ENCODE results near the gene NXPE4.
"Not testable (repeated sequence)": the region's sequence is repeated elsewhere in the genome, so short reads cannot be mapped to it uniquely, and the experiment has no call there.

Gene NXPE4

DNA sequence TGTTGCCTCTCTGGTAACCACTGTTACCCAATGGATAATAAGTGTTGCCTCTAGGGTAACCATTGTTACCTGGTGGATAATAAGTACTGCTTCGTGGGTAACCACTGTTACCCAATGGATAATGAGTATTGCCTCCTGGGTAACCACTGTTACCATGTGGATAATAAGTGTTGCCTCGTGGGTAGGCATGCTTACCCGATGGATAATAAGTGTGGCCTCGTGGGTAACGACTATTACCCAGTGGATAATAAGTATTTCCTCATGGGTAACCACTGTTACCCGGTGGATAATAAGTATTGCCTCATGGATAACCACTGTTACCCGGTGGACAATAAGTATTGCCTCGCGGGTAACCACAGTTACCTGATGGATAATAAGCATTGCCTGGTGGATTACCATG is 13.8 kb upstream of the NXPE4 start:
- DNase-seq, result no peak

DNA sequence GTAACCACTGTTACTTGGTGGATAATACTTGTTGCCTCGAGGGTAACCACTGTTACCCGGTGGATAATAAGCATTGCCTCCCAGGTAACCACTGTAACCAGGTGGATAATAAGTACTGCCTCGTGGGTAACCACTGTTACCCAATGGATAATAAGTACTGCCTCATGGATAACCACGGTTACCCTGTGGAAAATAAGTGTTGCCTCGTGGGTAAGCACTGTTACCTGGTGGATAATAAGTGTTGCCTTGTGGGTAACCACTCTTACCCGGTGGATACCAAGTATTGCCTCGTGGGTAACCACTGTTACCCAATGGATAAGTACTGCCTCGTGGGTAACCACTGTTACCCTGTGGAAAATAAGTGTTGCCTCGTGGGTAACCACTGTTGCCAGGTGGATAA is 13.0 kb upstream of the NXPE4 start:
- DNase-seq, result not testable (repeated sequence)

DNA sequence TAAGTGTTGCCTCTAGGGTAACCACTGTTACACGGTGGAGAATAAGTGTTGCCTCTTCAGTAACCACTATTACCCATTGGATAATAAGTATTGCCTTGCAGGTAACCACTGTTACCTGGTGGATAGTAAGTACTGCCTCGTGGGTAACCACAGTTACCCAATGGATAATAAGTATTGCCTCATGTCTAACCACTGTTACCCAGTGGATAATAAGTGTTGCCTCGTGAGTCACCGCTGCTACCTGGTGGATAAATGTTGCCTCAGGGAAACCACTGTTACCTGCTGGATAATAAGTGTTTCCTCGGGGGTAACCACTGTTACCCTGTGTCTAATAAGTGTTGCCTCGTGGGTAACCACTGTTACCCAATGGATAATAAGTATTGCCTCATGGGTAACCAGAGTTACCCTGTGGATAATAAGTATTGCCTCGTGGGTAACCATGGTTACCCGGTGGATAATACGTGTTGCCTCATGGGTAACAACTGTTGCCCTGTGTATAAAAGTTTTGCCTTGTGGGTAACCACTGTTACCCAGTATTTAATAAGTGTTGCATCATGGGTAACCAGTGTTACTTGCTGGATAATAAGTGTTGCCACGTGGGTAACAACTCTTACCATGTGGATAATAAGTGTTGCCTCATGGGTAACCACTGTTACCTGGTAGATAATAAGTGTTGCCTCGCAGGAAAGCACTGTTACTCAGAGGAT is 12.3 kb upstream of the NXPE4 start:
- no peak for DNase-seq

DNA sequence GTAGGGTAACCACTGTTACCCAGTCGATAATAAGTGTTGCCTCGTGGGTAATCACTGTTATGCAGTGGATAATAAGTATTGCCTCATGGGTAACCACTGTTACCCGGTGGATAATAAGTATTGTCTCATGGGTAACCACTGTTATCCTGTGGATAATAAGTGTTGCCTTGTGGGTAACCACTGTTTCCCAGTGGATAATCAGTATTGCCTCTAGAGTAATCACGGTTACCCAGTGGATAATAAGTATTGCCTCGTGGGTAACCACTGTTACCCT is 11.2 kb upstream of the NXPE4 start:
- not testable (repeated sequence) for DNase-seq

DNA sequence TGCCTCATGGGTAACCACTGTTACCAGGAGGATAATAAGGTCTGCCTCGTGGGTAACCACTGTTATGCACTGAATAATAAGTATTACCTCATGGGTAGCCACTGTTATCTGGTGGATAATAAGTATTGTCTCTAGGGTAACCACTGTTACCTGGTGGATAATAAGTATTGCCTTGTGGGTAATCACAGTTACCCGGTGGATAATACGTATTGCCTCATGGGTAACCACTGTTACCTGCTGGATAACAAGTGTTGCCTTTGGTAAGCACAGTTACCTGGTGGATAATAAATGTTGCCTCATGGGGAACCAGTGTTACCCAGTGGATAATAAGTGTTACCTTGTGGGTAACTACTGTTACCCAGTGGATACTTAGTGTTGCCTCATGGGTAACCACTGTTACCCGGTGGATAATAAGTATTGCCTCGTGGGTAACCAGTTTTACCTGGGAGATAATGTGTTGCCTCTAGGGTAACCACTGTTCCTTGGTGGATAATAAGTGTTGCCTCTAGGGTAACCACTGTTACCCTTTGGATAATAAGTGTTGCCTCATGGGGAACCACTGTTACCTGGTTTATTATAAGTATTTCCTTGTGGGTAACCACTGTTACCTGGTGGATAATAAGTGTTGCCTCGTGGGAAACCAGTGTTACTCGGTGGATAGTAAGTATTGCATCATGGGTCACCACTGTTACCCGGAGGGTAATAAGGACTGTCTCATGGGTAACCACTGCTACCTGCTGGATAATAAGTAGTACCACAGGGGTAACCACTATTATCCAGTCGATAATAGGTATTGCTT is 10.6 kb upstream of the NXPE4 start:
- no peak for DNase-seq

DNA sequence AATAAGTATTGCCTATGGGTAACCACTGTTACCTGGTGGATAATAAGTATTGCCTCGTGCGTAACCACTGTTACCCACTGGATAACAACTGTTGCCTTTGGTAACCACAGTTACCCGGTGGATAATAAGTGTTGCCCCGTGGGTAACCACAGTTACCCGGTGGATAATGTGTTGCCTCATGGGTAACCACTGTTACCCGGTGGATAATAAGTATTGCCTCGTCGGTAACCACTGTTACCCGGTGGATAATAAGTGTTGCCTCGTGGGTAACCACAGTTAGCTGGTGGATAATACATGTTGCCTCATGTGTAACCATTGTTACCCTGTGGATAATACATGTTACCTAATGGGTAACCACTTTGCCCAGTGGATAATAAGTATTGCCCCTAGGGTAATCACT is 9.8 kb upstream of the NXPE4 start:
- DNase-seq, result no peak

DNA sequence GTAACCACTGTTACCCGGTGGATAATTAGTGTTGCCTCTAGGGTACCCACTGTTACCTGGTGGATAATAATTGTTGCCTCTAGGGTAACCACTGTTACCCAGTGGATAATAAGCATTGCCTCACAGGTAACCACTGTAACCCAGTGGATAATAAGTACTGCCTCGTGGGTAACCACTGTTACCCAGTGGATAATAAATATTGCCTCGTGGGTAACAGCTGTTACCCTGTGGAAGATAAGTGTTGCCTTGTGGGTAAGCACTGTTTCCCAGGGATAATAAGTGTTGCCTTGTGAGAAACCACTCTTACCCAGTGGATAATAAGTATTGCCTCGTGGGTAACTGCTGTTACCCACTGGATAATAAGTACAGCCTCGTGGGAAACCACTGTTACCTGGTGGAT is 9.3 kb upstream of the NXPE4 start:
- no peak for DNase-seq

DNA sequence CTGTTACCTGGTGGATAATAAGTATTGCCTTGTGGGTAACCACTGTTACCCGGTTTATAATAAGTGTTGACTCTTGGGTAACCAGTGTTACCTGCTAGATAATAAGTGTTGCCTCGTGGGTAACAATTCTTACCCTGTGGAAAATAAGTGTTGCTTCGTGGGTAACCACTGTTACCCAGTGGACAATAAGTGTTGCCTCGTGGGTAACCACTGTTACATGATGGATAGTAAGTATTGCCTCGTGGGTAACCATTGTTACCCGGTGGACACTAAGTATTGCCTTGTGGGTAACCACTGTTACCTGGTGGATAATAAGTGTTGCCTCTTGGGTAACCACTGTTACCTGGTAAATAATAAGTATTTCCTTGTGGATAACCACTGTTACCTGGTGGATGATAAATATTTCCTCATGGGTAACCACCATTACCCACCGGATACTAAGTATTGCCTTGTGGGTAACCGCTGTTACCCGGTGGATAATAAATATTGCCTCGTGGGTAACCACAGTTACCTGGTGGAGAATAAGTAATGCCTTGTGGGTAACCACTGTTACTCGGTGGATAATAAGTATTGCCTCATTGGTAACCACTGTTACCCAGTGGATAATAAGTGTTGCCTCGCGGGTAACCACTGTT is 8.7 kb upstream of the NXPE4 start:
- DNase-seq, result no peak

DNA sequence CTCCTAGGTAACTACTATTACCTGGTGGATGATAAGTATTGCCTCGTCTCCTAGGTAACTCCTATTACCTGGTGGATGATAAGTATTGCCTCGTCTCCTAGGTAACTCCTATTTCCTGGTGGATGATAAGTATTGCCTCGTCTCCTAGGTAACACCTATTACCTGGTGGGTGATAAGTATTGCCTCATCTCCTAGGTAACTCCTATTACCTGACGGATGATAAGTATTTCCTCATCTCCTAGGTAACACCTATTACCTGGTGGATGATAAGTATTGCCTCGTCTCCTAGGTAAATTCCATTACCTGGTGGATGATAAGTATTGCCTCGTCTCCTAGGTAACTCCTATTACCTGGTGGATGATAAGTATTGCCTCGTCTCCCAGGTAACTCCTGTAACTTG is 7.6 kb upstream of the NXPE4 start:
- DNase-seq, result not testable (repeated sequence)

DNA sequence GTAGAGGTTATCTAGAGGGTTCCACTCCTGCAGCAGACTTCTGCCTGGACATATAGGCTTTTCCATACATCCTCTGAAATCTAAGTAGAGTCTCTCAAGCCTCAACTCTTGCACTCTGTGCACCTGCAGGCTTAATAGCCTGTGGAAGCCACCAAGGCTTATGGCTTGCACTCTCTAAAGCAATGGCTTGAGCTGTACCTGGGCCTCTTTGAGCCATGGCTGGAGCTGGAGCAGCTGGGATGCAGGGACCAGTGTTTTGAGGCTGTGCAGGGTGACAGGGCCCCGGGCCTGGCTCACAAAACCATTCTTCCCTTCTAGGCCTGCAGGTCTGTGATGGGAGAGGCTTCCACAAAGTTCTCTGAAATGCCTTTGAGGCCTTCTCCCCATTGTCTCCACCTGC is 2.9 kb upstream of the NXPE4 start:
- DNase-seq, result no peak

DNA sequence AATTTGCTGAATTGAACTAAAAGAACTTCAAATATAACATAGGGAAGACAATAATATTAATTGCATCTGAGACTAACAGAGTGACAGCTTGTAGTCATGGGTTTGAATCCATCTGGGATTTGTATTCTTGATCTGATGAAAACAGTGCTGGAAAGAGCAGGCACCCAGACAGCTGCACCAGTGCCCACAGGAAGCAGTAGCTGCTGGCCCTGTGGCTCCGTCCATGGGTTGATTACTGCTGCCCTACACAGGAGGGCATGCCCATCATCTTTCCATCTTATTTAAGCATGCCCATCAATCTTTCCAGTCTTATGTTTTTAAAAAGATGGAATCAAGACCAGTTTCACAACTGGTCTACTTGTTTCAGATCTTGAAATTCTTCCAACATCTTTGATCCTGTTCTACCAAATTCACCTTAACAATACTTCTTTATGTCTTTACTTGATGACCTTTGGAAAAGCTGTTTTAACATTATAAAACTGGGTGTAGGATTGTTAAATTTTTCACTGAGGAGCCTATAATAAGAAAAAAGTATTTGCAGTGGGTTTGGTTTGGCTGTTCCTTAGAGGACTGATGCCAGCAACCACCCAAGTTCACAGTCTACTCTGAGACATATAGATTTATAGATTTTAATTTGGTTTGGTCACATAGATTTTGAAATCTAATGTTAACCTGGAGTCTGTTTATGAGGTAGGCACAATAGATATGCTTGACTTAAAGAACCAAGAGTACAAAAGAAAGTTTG is 761 bp upstream of the NXPE4 start:
- DNase-seq, result no peak

DNA sequence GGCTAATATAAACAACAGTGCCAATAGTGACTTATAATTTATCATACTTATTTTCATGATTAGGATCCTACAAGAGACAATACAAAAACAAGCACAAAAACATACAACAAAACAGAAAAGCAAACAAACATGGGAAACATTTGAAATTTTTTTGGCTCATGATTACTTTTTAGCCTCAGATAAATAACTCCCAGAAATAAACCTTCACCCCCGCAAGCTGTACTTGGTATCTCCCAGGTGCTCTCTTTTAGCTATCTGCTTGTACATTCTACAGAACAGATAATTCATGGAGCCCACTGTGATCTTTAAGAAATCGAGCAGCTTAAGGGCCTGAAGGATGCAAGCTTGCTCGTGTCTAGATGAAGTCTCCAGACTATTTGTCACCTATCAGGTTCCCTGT is 883 bp downstream of the NXPE4 start:
- no peak for DNase-seq

DNA sequence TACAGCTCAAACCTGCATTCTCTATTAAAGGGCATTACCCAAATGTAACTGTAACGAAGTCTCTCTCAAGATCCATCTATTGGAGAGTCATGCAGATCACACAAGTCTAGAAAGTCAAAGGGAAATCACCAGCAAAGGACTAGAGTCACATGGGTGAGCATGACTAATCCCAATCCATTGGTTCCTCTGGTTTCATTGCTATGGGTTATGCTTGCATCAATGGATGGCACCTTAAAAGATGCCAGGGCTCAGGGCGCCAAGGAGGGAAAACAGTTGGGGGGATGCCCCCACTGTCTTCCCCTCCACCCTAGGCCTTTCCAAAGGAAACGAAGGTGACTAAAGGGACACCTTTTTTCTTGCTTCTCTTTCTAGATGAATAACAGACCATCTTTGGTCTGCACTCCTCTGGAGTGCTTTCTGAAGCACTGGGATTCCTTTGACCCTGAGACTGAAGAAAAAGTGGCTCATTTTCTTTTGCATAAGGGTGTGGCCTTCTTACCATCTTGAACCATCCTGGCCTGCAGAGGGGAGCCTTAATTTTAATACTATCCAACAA is 8.1 kb downstream of the NXPE4 start:
- no peak for DNase-seq

DNA sequence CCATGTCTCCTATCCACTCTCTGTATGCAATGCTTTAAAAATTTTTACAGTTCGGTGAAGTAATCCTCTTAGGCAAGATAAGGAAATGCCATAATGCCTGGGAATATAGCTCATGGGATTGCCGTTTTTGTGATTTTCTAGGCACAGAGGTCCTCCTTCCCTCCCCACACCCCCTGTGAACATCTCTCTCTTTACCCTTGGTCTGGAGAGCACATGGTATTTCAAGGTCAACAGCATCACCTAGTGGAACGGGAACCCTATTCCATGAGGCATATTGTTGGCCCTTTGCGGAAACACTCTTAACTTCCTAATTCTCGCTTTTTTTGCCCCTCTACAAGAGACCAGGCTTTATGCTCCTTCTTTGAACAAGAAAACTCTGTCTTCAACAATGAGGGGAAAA is 8.8 kb downstream of the NXPE4 start:
- peak; percentile 2 for DNase-seq

DNA sequence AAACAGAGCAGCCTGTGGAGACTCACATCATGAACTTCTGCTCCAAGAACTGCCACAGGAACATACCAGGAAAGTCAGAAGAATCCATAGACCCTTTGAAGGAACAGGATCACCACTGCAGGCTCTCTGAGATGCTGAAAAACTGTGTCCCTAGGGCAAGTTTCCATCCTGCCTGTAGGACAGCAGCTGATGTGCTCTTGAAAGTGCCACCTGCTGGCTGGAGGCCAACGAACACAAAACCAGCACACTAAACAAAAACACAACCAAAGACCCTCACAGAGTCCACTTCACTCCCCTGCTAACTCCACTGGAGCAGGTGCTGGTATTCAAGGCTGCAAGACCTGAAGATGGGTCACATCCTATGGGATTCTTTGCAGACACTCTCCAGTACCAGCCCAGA is 23.9 kb downstream of the NXPE4 start:
- no peak for DNase-seq

DNA sequence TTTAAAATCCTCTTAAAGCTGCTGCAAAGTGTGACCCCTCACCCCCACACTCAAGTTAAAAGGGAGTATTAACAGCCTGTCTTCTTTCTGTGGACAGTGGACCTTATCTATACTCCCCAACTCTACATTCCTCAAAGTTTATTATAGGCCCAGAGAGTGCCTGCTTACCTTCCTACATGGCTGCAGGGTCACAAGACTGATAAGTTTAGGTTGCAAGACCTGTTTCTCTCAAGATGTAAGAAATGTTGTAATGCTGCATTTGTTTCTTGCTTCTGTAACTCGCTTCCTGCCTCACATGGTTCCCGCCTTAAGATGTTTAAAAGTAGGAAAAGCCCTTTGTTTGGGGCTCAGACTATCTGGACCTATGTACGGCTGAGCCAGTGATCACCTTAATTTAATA is 25.8 kb downstream of the NXPE4 start:
- DNase-seq, result no peak

DNA sequence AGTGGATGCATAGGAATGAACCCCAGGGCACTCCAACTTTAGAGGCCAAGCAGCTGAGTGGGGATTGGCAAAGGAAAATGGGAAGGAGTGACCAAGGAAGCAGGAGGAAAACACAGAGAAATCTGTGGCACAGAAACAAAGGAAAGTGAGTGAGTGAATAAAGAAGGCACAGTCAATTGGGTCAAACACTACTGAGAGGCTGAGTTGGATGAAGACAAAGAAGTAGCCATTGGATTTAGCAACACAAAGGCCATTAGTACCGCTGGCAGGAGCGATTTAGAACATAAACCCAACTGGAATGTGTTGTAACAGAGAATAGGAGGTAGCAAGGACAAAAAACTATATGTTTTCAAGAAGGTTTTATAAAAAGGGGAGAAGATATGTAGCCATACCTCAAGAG is 29.3 kb downstream of the NXPE4 start:
- DNase-seq, result no peak

DNA sequence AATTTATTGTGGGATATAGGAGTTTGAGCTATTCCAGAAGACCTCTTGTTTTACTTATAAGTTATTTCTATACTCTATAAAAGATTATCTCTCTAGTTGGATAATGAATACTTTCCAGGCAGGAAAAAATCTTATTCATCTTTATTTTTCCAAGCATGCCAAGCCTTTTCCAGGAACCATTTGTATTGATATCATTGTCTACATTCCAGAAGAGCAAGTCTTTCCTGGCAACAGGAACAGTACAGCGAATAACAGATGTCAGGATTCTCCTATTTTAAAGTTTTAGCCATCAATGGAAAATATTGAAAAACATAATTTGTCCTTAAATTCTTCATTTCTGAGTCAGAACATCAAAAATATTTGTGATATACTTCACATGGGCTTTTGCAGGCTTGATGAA is 30.8 kb downstream of the NXPE4 start:
- no peak for DNase-seq

DNA sequence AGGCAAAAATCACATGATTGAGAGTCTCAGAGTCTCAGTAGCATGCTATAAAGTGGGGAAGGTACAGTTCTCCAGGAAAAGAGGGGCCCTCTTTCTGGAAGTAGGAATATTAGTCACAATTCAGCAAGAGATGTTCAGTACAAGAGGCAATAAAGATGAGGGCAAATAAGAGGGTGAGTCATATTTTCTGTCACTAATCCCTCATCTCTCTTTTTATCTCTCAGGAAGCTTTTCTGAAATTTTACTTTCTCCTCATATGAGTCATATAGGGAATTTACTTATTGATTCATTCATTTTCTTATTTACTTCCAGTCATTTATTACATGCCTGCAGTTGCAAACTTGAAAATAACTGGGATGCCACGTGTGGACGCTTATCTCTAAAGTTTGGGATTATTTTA is 32.5 kb downstream of the NXPE4 start:
- no peak for DNase-seq

DNA sequence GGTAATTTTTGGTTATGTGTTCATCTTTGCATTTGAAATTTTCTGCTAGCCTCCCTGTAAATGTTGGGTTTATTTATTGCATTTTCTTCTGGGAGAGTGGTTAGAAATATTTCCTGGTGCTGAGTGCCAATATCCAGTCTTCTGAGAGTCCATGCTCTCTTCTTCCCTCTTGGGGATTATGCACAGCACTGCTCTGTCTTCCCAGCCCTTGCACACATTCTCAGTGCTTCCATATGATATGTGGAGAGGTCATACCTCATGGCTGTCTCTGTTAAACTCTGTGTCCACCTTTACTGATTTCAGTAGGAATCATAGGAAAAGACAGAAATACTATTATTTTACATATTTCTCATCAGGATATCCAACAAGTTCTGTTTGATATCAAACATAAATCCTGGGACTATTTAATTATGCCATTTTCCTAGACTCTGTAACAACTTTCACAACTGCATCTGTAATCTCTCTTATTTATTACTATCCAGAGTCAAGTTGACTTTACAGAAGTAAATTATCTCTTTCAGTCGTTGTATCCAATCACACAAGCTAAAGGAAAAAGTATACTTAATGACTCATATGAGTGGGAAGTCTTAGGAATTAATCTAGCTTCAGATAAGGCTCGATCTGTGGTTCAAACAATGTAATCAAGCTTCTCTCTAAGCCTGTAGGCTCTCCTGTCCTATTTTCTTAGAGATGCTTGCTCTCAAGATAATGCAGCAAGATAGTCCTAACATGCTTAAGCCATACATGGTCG is 33.2 kb downstream of the NXPE4 start:
- no peak for DNase-seq

DNA sequence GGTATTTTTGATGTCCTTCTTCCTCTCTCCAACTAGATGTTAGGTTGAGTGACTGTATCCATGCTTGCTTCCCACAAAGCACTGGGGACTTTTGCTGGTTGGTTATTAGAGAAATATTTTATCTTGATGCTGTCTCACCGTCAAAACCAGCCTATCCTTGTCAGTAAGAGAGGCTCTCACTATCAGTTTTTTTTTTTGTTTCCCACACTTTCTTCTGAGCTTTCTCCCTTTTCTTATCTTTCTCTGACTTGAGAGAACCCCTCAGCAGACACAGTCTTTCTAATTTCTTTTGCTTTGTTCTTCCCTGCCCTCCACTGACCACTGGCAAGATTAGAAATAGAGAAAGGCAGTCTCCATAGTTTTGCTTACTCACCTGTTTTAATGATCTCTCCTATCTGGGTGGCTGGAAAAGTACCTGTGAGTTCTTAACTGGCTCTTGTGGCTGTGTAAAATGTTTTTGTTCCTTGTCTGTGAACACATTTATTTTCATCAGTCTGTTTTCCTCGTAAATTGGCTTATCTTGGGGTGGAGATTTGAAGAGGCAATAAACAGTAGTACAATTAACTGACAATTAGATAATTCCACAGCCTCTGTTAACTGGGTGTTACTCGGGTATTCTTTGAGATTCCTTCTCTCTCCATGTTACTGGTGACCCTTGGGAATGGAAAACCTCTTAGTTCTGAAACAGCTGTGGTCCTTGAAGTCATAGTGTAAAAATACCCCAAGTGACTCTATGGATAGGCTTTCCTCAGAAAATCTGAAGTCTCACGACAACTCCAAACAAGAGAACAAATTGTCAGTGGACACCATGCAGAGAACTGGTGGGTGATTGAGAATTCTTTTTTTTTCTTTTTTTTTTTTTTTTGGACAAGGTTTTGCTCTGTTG is 35.9 kb downstream of the NXPE4 start, which contains the start of gene NXPE1:
Gene NXPE1 (minus strand): TSS at position 457 of the 886 bp plus-strand sequence. CDS start 8,680 bp downstream, outside the sequence.
- DNase-seq, result no peak
